GM18511 (cell line): Measurements from ENCODE around the gene ANK2.

Source experiments
- ATAC-seq: cut with Tn5 transposase; IDR thresholded peaks from one replicate; pipeline ENCODE4 v1.9.1; 2021; ENCODE audit warnings: mild to moderate bottlenecking, moderate library complexity; ENCODE audit not compliant: unreplicated experiment

Gene ANK2

DNA sequence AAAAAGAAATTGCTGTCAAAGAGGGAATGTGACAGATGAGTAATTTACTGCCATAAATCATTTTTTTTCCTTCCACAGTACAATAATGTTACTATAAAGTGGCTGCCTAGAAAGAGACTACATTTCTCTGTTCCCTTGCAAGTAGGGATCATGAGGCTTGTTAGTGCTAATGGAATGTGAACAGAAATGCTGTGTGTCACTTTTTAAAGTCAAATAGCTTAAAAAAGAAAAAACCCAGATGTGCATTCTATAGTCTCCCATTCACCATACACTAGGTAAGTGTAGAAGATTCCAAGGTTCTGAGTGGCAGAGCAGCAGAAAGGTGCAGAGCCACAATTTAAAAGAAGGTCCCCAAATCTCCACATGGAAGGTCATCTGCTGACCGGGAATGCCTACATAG is 383.7 kb downstream of the ANK2 start:
- ATAC-seq = no peak
